A673 (cell line): Measurements from ENCODE around the gene PRR12.

Source experiments
- CTCF ChIP-seq: fragments of 300-800, 200-600 bp; sonication (generic); conservative IDR thresholded peaks from 2 replicates; pipeline ENCODE4 v1.5.1; 2017; ENCODE audit warnings: low read depth, mild to moderate bottlenecking, antibody characterized with exemption, low read length, moderate library complexity, mixed read lengths
- EZH2 ChIP-seq: fragments of 200-600 bp; sonication (generic); IDR thresholded peaks from 2 replicates; pipeline ENCODE4 v1.6.1; 2017; ENCODE audit warnings: borderline replicate concordance, low read depth, mild to moderate bottlenecking, mixed read lengths, antibody characterized with exemption, low read length; ENCODE audit not compliant: poor library complexity, severe bottlenecking

GRCh38 chr19:49590971-49591730 lies at the start of gene PRR12:
- TF ChIP-seq EZH2, result no peak
- TF ChIP-seq CTCF, result no peak
